ENCODE data around the gene PTPRK. TPM values are rescaled to one million over a fixed set of nuclear protein-coding genes. Genes with fewer than 3 reads are reported as not detected.

PTPRK gene
- total and polyA plus RNA-seq, 9 of the 15 experiments (the other 6 are each of a cell fraction or from before 2014, with no cell fraction given), result 0.04 to 0.51 TPM; not detected in 7

- ChIA-PET CTCF (ENCODE audit: low intra/inter-chr PET ratio) (no interaction called here), POLR2A (no interaction called here)
- BruUV-seq (replicated peaks), result no TSS peak
- 4% methylated on average over 5 of the region's 5 CpGs for WGBS (ENCODE audit: insufficient coverage, low coverage, missing lambda C conversion rate)
- Histone ChIP-seq H3K9me3 (replicated peaks; ENCODE audit: control insufficient read depth, insufficient read depth, low read depth, low read length) (no peaks in the 10 kb centered on the region), H3K4me1 (replicated peaks in 1 of 2; ENCODE audit: control insufficient read depth in 2 of 2, insufficient read depth in 2 of 2, low read length in 2 of 2) (no peaks in the 10 kb centered on the region), H3K9ac (ENCODE audit: insufficient read depth in 1 of 2, low read depth in 2 of 2, low read length in 2 of 2) (no peak overlapping the region), H3K79me2 (ENCODE audit: control insufficient read depth, insufficient read depth, low read length) (no peaks in the 10 kb centered on the region), H3K27ac (ENCODE audit: extremely low read depth, low read depth, low read length) (no peak overlapping the region), H2AFZ (ENCODE audit: low read depth, low read length) (no peak overlapping the region), H3K4me3 (no peak overlapping the region), H3K36me3 (ENCODE audit: control insufficient read depth, insufficient read depth, low read length) (no peaks in the 10 kb centered on the region), H3K9me1 (ENCODE audit: control insufficient read depth, insufficient read depth, low read length) (no peaks in the 10 kb centered on the region), H3K4me2 (ENCODE audit: insufficient read depth, low read length) (no peak overlapping the region), H4K20me1 (replicated peaks; ENCODE audit: control insufficient read depth, insufficient read depth, low read length) (no peaks in the 10 kb centered on the region), H3K27me3 (ENCODE audit: control insufficient read depth in 2 of 2, insufficient read depth in 2 of 2, low read length in 2 of 2) (no peaks in the 10 kb centered on the region)
- no peak for DNase-seq (ENCODE audit: extremely low read depth in 1 of 4, low spot score in 3 of 4)
- intact Hi-C loops (cut with micrococcal nuclease) (no loop called here), in situ Hi-C loops (cut with MboI) (no loop called here)
- no peak for ATAC-seq
- FAIRE-seq, result no peak
- TF ChIP-seq ZNF740 (CRISPR knock-in tag; IDR thresholded peaks at IDR 0.05), result no peak
- TF ChIP-seq ZNF740 (tag; IDR thresholded peaks at IDR 0.05), result no peak
- no peak for TF ChIP-seq ATF4 (CRISPR knock-in tag; IDR thresholded peaks at IDR 0.05)
- no peak for TF ChIP-seq U2AF2 (optimal IDR thresholded peaks at IDR 0.05; ENCODE audit: low read depth, low read length)
- TF ChIP-seq ZNF589 (CRISPR knock-in tag; IDR thresholded peaks at IDR 0.05; ENCODE audit: low read depth), result no peak
- TF ChIP-seq RBM22 (IDR thresholded peaks at IDR 0.05; ENCODE audit: low read depth, low read length, poor library complexity, severe bottlenecking), result no peak
- TF ChIP-seq NELFE (IDR thresholded peaks at IDR 0.05; ENCODE audit: insufficient read depth, insufficient read length), result no peak
- no peak for TF ChIP-seq MEIS2 (IDR thresholded peaks at IDR 0.05; ENCODE audit: partially characterized antibody)
- TF ChIP-seq ZNF778 (CRISPR knock-in tag; IDR thresholded peaks at IDR 0.05), result no peak
- no peak for TF ChIP-seq CHD4 (IDR thresholded peaks at IDR 0.05; ENCODE audit: insufficient read depth, insufficient replicate concordance, low read depth, low read length, poor library complexity, severe bottlenecking)
- TF ChIP-seq RERE (CRISPR knock-in tag; IDR thresholded peaks at IDR 0.05; ENCODE audit: borderline replicate concordance), result no peak
Measured at GRCh38 chr6:128114164-128114563, 406.2 kb downstream of the PTPRK start.

Data from K562 (cell line).